Right kidney (tissue), 1 donor: ENCODE results near the gene WDR43.

ENCODE experiments used
- DNase-seq: peaks from one replicate; pipeline ENCODE4 v3.0.0-alpha.2; 2016

Gene WDR43

GRCh38 chr2:28993206-28993960, 98.9 kb downstream of the WDR43 start:
- no peak for DNase-seq

- DNase-seq: no peak
Observed at GRCh38 chr2:28994074-28994473, 99.6 kb downstream of the WDR43 start.

GRCh38 chr2:28994679-28995078, 100.2 kb downstream of the WDR43 start:
- DNase-seq: no peak

GRCh38 chr2:28995765-28996750, 101.6 kb downstream of the WDR43 start:
- DNase-seq: no peak

GRCh38 chr2:28997237-28997846, 102.9 kb downstream of the WDR43 start:
- DNase-seq: no peak
